Fibroblast of lung (primary cell): Measurements from ENCODE around the gene MAGI2.

Experiments used
- EZH2 ChIP-seq: IDR thresholded peaks from 2 replicates; pipeline ENCODE4 v1.5.1; 2012; ENCODE audit warnings: low read length, control low read depth, mild to moderate bottlenecking; ENCODE audit errors: missing control alignments
- TF ChIP-seq, protein P1 (sequence below), 2 donors: IDR thresholded peaks in 1 of 2; conservative IDR thresholded peaks in 1 of 2; 1 replicate in 1 of 2; 2 replicates in 1 of 2; pipeline ENCODE4 v1.5.1; 2011 to 2012; ENCODE audit warnings: low read length in 2 of 2, control low read depth in 1 of 2, inconsistent platforms in 1 of 2, low read depth in 1 of 2, mild to moderate bottlenecking in 1 of 2

DNA sequence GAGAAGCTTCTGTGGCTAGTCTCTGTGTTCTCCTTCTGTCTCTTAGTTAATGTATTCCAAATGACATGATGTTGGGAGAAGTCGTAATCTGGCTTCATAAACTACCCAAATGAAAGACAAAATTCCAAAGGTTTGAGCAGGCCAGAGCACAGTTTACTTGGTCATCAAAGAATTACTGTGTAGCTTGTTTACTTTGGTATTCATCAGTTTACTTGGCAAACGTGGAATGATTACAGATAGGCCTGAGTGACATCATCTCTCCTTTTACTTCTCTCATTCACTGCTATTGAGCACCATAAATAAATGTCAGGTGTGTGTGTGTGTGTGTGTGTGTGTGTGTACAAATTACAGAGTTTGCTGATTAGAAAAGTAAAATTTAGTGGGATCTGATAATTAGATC, 1327.6 kb downstream of the MAGI2 start:
- TF ChIP-seq, protein P1, sequence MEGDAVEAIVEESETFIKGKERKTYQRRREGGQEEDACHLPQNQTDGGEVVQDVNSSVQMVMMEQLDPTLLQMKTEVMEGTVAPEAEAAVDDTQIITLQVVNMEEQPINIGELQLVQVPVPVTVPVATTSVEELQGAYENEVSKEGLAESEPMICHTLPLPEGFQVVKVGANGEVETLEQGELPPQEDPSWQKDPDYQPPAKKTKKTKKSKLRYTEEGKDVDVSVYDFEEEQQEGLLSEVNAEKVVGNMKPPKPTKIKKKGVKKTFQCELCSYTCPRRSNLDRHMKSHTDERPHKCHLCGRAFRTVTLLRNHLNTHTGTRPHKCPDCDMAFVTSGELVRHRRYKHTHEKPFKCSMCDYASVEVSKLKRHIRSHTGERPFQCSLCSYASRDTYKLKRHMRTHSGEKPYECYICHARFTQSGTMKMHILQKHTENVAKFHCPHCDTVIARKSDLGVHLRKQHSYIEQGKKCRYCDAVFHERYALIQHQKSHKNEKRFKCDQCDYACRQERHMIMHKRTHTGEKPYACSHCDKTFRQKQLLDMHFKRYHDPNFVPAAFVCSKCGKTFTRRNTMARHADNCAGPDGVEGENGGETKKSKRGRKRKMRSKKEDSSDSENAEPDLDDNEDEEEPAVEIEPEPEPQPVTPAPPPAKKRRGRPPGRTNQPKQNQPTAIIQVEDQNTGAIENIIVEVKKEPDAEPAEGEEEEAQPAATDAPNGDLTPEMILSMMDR (conservative IDR thresholded peaks at IDR 0.05 in 1 of 2, IDR thresholded peaks at IDR 0.05 in 1 of 2; ENCODE audit: low read depth in 1 of 2, low read length in 2 of 2): no peak
- TF ChIP-seq EZH2: no peak
